Kidney epithelial cell (primary cell): ENCODE data around the gene LRRC9. TPM values are rescaled to one million over a fixed set of nuclear protein-coding genes. Genes with fewer than 3 reads are reported as not detected.

Experiments used
- DNase-seq: peaks from one replicate; pipeline ENCODE4 v3.0.0-alpha.2; 2010; ENCODE audit warnings: low read depth
- H3K27me3 ChIP-seq: 2 replicates; pipeline ENCODE4 v1.6.0; 2011; ENCODE audit warnings: low read length; ENCODE audit not compliant: control insufficient read depth, insufficient read depth
- H3K36me3 ChIP-seq: 2 replicates; pipeline ENCODE4 v1.5.1; 2011; ENCODE audit warnings: low read length; ENCODE audit not compliant: control insufficient read depth, insufficient read depth
- H3K4me3 ChIP-seq: 2 replicates; pipeline ENCODE4 v1.5.1; 2011; ENCODE audit warnings: low read depth, mild to moderate bottlenecking, control low read depth, low read length
- CTCF ChIP-seq: IDR thresholded peaks from 2 replicates; pipeline ENCODE4 v1.5.1; 2011; ENCODE audit warnings: mild to moderate bottlenecking, moderate library complexity, low read length, control low read depth, inconsistent platforms; ENCODE audit not compliant: insufficient read depth, poor library complexity, severe bottlenecking
- total RNA-seq: library from RNA; depleted of rRNA; stranded (reverse); fragments of >200 nt; gene quantifications from 2 replicates; pipeline ENCODE4 v1.2.3, GENCODE V29; 2015

Gene LRRC9
- total RNA-seq: 0.07 TPM in 1 of 2 replicates, not detected in the other

GRCh38 chr14:59919570-59920377, at the start of gene LRRC9:
LRRC9 (plus strand) TSS chr14:59920144.
- H3K27me3 ChIP-seq: peaks cover 7% of the 10 kb centered on the region
- H3K4me3 ChIP-seq: peak within 1 kb of the TSS; percentile 46
- no peaks in the 10 kb centered on the region for H3K36me3 ChIP-seq
- TF ChIP-seq CTCF: no peak
- no peak for DNase-seq

GRCh38 chr14:59870277-59871165, 49.4 kb upstream of the LRRC9 start, which contains the start of gene RTN1:
RTN1 (minus strand) TSS chr14:59870776; CDS start chr14:59870630, 146 bp downstream.
- DNase-seq: no peak
- H3K4me3 ChIP-seq: peak within 1 kb of the TSS; percentile 45
- peaks cover 27% of the 10 kb centered on the region for H3K27me3 ChIP-seq
- no peaks in the 10 kb centered on the region for H3K36me3 ChIP-seq
- no peak for TF ChIP-seq CTCF

GRCh38 chr14:59871166-59871495, 48.8 kb upstream of the LRRC9 start:
- H3K27me3 ChIP-seq: peaks cover 27% of the 10 kb centered on the region
- H3K4me3 ChIP-seq: peak overlapping the region; percentile 45
- no peak for TF ChIP-seq CTCF
- H3K36me3 ChIP-seq: no peaks in the 10 kb centered on the region
- no peak for DNase-seq

GRCh38 chr14:59882957-59883356, 37.0 kb upstream of the LRRC9 start:
- DNase-seq: no peak
- Histone ChIP-seq H3K36me3 (no peaks in the 10 kb centered on the region), H3K27me3 (no peaks in the 10 kb centered on the region), H3K4me3 (no peak overlapping the region)
- TF ChIP-seq CTCF: peak; percentile 46

GRCh38 chr14:59890676-59891075, 29.3 kb upstream of the LRRC9 start:
- Histone ChIP-seq H3K27me3 (no peaks in the 10 kb centered on the region), H3K4me3 (no peak overlapping the region), H3K36me3 (no peaks in the 10 kb centered on the region)
- DNase-seq: no peak
- no peak for TF ChIP-seq CTCF
